ENCODE data around the gene MRGPRX2.

Gene MRGPRX2

GRCh38 chr11:19084661-19085315 is 24.3 kb upstream of the MRGPRX2 start:
- H3K4me3 ChIP-seq (ENCODE audit: low read depth, low read length): no peak overlapping the region
- no peak for DNase-seq (ENCODE audit: low read depth)
- TF ChIP-seq POLR2A (IDR thresholded peaks at IDR 0.05; ENCODE audit: extremely low read depth, insufficient read length) (no peak), CTCF (IDR thresholded peaks at IDR 0.05; ENCODE audit: low read depth, low read length) (no peak), MYC (IDR thresholded peaks at IDR 0.05; ENCODE audit: low read depth, low read length) (no peak)
- TF ChIP-seq, protein P1, sequence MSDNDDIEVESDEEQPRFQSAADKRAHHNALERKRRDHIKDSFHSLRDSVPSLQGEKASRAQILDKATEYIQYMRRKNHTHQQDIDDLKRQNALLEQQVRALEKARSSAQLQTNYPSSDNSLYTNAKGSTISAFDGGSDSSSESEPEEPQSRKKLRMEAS (IDR thresholded peaks at IDR 0.05; ENCODE audit: low read depth, low read length): no peak

DNA sequence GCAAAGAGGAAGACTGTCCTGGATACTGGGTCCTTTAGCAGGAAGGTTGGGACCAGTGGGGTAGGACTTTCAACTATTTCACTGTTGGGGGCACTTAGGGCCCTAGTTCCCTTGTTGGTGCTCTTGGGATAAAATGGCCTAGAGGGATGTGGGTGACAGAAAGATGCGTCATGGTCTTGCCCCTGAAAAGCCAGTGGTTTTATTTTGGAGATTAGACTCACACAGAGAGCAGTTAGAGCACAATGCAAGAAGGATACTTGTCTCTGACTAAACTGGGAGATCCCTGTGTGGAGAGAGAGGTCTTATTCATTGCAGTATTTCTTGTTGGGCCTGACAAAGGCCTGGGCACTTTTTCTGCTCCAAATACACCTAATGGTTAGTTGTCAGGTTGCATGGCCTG is 22.6 kb upstream of the MRGPRX2 start:
- no peak for TF ChIP-seq CTCF (IDR thresholded peaks at IDR 0.05; ENCODE audit: low read depth, low read length)
- no peak for TF ChIP-seq POLR2A (IDR thresholded peaks at IDR 0.05; ENCODE audit: extremely low read depth, insufficient read length)
- TF ChIP-seq MYC (IDR thresholded peaks at IDR 0.05; ENCODE audit: low read depth, low read length): no peak
- TF ChIP-seq, protein P1 (IDR thresholded peaks at IDR 0.05; ENCODE audit: low read depth, low read length): no peak

GRCh38 chr11:19080579-19080993 is 20.1 kb upstream of the MRGPRX2 start:
- TF ChIP-seq, protein P1 (IDR thresholded peaks at IDR 0.05; ENCODE audit: low read depth, low read length): no peak
- no peak for TF ChIP-seq MYC (IDR thresholded peaks at IDR 0.05; ENCODE audit: low read depth, low read length)
- H3K4me3 ChIP-seq (ENCODE audit: low read depth, low read length): no peak overlapping the region
- no peak for DNase-seq (ENCODE audit: low read depth)

More for the DNA sequence above, 22.6 kb upstream of the MRGPRX2 start:
- H3K4me3 ChIP-seq (ENCODE audit: low read depth, low read length): no peak overlapping the region
- DNase-seq (ENCODE audit: low read depth): no peak

DNA sequence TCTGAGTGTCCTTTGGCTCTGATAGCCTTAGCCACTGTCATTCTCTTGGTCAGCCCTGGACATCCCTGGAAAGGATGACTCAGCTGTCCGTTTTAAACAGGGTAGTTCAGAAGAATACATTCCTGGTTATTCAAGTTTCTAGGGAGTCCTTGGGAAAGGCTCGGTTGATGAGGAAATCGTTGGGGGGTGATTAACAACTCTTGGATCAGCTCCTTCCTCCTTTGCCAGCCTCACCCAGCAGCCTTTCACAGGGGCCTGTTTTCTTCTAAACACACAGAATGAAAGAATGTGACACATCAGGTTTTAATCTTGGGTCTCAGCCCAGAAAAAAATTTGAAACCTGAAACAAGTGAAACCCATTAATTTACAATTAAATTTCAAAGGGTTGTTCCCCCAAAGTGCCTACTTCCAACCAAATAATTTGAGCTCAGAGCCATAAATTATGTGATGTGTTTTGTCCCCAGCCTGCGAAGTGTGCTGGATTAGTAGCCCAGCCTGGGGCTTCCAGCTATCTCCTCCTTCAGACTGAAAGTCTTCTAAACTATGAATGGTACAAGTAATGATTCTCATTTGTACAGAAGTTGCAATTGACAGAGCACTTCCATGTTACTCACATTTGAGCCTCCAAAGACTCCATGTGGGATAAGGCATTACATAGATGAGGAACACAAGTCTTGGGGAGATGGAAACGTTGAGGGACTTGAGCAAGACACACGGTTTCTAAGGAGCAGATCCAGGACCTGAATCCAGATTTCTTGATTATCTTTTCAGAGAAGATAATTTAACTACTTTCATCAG is 19.3 kb upstream of the MRGPRX2 start:
- DNase-seq (ENCODE audit: low read depth): no peak
- TF ChIP-seq MYC (IDR thresholded peaks at IDR 0.05; ENCODE audit: low read depth, low read length): no peak
- TF ChIP-seq CTCF (IDR thresholded peaks at IDR 0.05; ENCODE audit: low read depth, low read length): no peak
- no peak for TF ChIP-seq POLR2A (IDR thresholded peaks at IDR 0.05; ENCODE audit: extremely low read depth, insufficient read length)
- TF ChIP-seq, protein P1 (IDR thresholded peaks at IDR 0.05; ENCODE audit: low read depth, low read length): no peak
- H3K4me3 ChIP-seq (ENCODE audit: low read depth, low read length): no peak overlapping the region

GRCh38 chr11:19077965-19078364 is 17.4 kb upstream of the MRGPRX2 start:
- no peak for DNase-seq (ENCODE audit: low read depth)
- H3K4me3 ChIP-seq (ENCODE audit: low read depth, low read length): no peak overlapping the region
- TF ChIP-seq POLR2A (IDR thresholded peaks at IDR 0.05; ENCODE audit: extremely low read depth, insufficient read length) (no peak), MYC (IDR thresholded peaks at IDR 0.05; ENCODE audit: low read depth, low read length) (no peak), CTCF (IDR thresholded peaks at IDR 0.05; ENCODE audit: low read depth, low read length) (no peak)
- TF ChIP-seq, protein P1 (IDR thresholded peaks at IDR 0.05; ENCODE audit: low read depth, low read length): no peak
